Upper lobe of left lung (tissue), 4 donors: ENCODE measurements around the gene NUDT3.

Experiments
- CTCF ChIP-seq, 6 experiments: fragments of 450-650 bp in 4 of 6; fragments of 200-600 bp in 2 of 6; sonication (generic) in 2 of 6; IDR thresholded peaks; one replicate each; pipeline ENCODE4 v1.5.1; 2016 to 2019; ENCODE audit warnings: antibody characterized with exemption in 6 of 6
- EP300 ChIP-seq, 4 donors: sonication (generic); formaldehyde crosslinking; IDR thresholded peaks; one replicate each; pipeline ENCODE4 v1.5.1; 2017; ENCODE audit warnings: antibody characterized with exemption in 4 of 4, control low read depth in 2 of 4
- POLR2A ChIP-seq, 4 donors: fragments of 450-650 bp; IDR thresholded peaks; one replicate each; pipeline ENCODE4 v1.5.1; 2016 to 2017; ENCODE audit warnings: antibody characterized with exemption in 4 of 4, mild to moderate bottlenecking in 2 of 4
- POLR2AphosphoS5 ChIP-seq, 2 donors: sonication (generic); formaldehyde crosslinking; IDR thresholded peaks; one replicate each; pipeline ENCODE4 v1.5.1; 2017; ENCODE audit warnings: antibody characterized with exemption in 2 of 2

- TF ChIP-seq CTCF (IDR thresholded peaks at IDR 0.05) (no peak), EP300 (IDR thresholded peaks at IDR 0.05) (no peak), POLR2A (IDR thresholded peaks at IDR 0.05) (no peak), POLR2AphosphoS5 (IDR thresholded peaks at IDR 0.05) (no peak)
Observed at GRCh38 chr6:34441526-34441925, 49.1 kb upstream of the NUDT3 start.
